Astrocyte (in vitro differentiated cells and primary cell): ENCODE results near the gene SLFN12. TPM values are rescaled to one million over a fixed set of nuclear protein-coding genes. Genes with fewer than 3 reads are reported as not detected.
"Not testable (repeated sequence)": the region's sequence is repeated elsewhere in the genome, so short reads cannot be mapped to it uniquely, and the experiment has no call there.

Experiments
- DNase-seq: peaks from one replicate; pipeline ENCODE4 v3.0.0-alpha.2; 2010; ENCODE audit warnings: low read depth
- FAIRE-seq: peaks from 2 replicates; lab custom pipeline; 2011; peaks lifted over from hg19 to GRCh38; lab: Jason Lieb, UNC
- H2AFZ ChIP-seq: 2 replicates; pipeline ENCODE4 v1.6.0; 2012; ENCODE audit warnings: low read depth, low read length, inconsistent platforms
- H3K27ac ChIP-seq: 2 replicates; pipeline ENCODE4 v1.5.1; 2011; ENCODE audit warnings: low read depth, low read length, inconsistent platforms
- H3K27me3 ChIP-seq: 2 replicates; pipeline ENCODE4 v1.6.0; 2011; ENCODE audit warnings: low read length, inconsistent platforms; ENCODE audit not compliant: insufficient read depth
- H3K36me3 ChIP-seq: 2 replicates; pipeline ENCODE4 v1.5.1; 2011; ENCODE audit warnings: low read length, inconsistent platforms; ENCODE audit not compliant: insufficient read depth
- H3K4me1 ChIP-seq: 2 replicates; pipeline ENCODE4 v1.5.1; 2011; ENCODE audit warnings: low read length, inconsistent platforms; ENCODE audit not compliant: insufficient read depth
- H3K4me2 ChIP-seq: 2 replicates; pipeline ENCODE4 v1.6.0; 2012; ENCODE audit warnings: low read length, inconsistent platforms
- H3K4me3 ChIP-seq: 2 replicates; pipeline ENCODE4 v1.5.1; 2011; ENCODE audit warnings: low read depth, mild to moderate bottlenecking, low read length, inconsistent platforms; ENCODE audit not compliant: insufficient read depth
- H3K79me2 ChIP-seq: 2 replicates; pipeline ENCODE4 v1.6.0; 2012; ENCODE audit warnings: mild to moderate bottlenecking, low read length, inconsistent platforms; ENCODE audit not compliant: insufficient read depth
- H3K9ac ChIP-seq: 2 replicates; pipeline ENCODE4 v1.6.0; 2012; ENCODE audit warnings: mild to moderate bottlenecking, low read length, inconsistent platforms
- H3K9me3 ChIP-seq: 2 replicates; pipeline ENCODE4 v1.5.1; 2012; ENCODE audit warnings: low read depth, mild to moderate bottlenecking, low read length, inconsistent platforms; ENCODE audit not compliant: insufficient read depth
- H4K20me1 ChIP-seq: 2 replicates; pipeline ENCODE4 v1.6.0; 2012; ENCODE audit warnings: low read length, inconsistent platforms; ENCODE audit not compliant: insufficient read depth
- H3K27ac Mint-ChIP-seq: one replicate; pipeline ENCODE4 v1.8.0; 2021; ENCODE audit warnings: mild to moderate bottlenecking, mixed read lengths; ENCODE audit not compliant: unreplicated experiment
- H3K27me3 Mint-ChIP-seq: one replicate; pipeline ENCODE4 v1.8.0; 2021; ENCODE audit warnings: low read depth, mixed read lengths; ENCODE audit not compliant: unreplicated experiment
- H3K36me3 Mint-ChIP-seq: one replicate; pipeline ENCODE4 v1.8.0; 2021; ENCODE audit warnings: low read depth, mixed read lengths; ENCODE audit not compliant: unreplicated experiment
- H3K4me1 Mint-ChIP-seq: one replicate; pipeline ENCODE4 v1.8.0; 2021; ENCODE audit warnings: low read depth, mixed read lengths; ENCODE audit not compliant: unreplicated experiment
- H3K4me3 Mint-ChIP-seq: one replicate; pipeline ENCODE4 v1.8.0; 2021; ENCODE audit warnings: mild to moderate bottlenecking, moderate library complexity, mixed read lengths; ENCODE audit not compliant: unreplicated experiment
- H3K9me3 Mint-ChIP-seq: one replicate; pipeline ENCODE4 v1.8.0; 2021; ENCODE audit warnings: mild to moderate bottlenecking, mixed read lengths; ENCODE audit not compliant: unreplicated experiment
- EZH2 ChIP-seq: IDR thresholded peaks from 2 replicates; pipeline ENCODE4 v1.6.1; 2012; ENCODE audit warnings: mild to moderate bottlenecking, low read length, inconsistent platforms; ENCODE audit not compliant: insufficient read depth
- total RNA-seq: library from RNA; stranded (reverse); gene quantifications from 2 replicates; pipeline ENCODE4 v1.2.1, GENCODE V29; 2021
- TF ChIP-seq, protein P1 (sequence below): IDR thresholded peaks from 2 replicates; pipeline ENCODE4 v1.5.1; 2011; ENCODE audit warnings: low read depth, mild to moderate bottlenecking, inconsistent platforms, low read length, moderate library complexity; ENCODE audit not compliant: insufficient read depth

Gene SLFN12
- total RNA-seq, 1 donor from 2014 or later: 52.5 TPM

DNA sequence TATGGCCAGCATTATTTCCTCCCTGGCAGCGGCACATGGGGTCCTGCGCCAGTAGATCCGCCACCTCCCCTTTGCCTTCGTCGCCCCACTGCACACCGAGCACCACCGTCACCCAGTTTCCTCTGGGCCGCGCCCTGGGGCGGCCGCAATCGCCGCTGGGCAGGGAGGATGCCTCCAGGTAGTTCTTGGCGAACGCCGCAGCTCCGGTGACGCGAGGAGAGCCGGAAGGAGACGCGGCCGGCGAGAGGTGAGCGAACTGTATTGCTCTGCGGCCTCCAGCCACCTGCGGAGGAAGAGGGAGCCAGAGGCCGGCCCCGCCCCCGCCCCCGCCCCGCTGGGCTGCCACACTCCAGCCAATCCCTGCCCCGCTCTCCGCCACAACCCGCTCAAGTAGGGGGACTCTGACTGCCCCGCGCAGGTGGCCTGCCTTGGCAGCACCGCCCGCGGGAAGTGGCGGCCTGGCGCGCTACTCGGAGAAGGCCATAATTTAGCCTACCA, 28.1 kb upstream of the SLFN12 start:
- Mint-ChIP-seq H3K27ac (no peak overlapping the region), H3K36me3 (peaks cover 1% of the 10 kb centered on the region), H3K27me3 (peaks cover 53% of the 10 kb centered on the region), H3K4me1 (no peaks in the 10 kb centered on the region), H3K9me3 (peaks cover 2% of the 10 kb centered on the region), H3K4me3 (peak overlapping the region; percentile 58)
- H3K4me2 ChIP-seq: peak overlapping the region; percentile 57
- FAIRE-seq (no peak), DNase-seq (no peak)
- H3K9ac ChIP-seq: no peak overlapping the region
- TF ChIP-seq, protein P1, sequence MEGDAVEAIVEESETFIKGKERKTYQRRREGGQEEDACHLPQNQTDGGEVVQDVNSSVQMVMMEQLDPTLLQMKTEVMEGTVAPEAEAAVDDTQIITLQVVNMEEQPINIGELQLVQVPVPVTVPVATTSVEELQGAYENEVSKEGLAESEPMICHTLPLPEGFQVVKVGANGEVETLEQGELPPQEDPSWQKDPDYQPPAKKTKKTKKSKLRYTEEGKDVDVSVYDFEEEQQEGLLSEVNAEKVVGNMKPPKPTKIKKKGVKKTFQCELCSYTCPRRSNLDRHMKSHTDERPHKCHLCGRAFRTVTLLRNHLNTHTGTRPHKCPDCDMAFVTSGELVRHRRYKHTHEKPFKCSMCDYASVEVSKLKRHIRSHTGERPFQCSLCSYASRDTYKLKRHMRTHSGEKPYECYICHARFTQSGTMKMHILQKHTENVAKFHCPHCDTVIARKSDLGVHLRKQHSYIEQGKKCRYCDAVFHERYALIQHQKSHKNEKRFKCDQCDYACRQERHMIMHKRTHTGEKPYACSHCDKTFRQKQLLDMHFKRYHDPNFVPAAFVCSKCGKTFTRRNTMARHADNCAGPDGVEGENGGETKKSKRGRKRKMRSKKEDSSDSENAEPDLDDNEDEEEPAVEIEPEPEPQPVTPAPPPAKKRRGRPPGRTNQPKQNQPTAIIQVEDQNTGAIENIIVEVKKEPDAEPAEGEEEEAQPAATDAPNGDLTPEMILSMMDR: no peak
- TF ChIP-seq EZH2: no peak
- no peaks in the 10 kb centered on the region for H3K79me2 ChIP-seq
- no peaks in the 10 kb centered on the region for H4K20me1 ChIP-seq
- H3K4me1 ChIP-seq: no peaks in the 10 kb centered on the region
- peaks cover 36% of the 10 kb centered on the region for H3K27me3 ChIP-seq
- peak overlapping the region; percentile 60 for H2AFZ ChIP-seq
- no peaks in the 10 kb centered on the region for H3K36me3 ChIP-seq
- no peak overlapping the region for H3K4me3 ChIP-seq
- H3K27ac ChIP-seq: no peak overlapping the region
- no peaks in the 10 kb centered on the region for H3K9me3 ChIP-seq

DNA sequence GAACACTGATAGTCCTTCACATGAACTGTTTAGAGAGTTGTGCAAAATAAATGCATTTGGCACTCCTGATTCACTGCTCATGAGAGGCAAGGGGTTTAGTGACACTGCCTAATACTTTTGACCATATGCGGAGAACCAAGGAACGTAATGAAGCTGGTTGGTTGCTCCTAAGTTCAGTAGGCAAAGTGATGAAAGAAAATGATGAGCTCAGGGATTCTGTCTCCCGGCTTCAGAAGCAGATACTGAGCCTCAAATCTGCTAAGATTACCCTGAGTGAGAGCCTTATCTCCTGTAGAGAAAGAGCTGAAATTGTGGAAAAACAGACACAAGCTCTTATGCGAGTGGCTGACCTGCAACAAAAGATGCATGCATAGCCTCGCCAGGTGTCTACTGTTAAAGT, 21.7 kb upstream of the SLFN12 start:
- not testable (repeated sequence) for H4K20me1 ChIP-seq, H3K4me1 Mint-ChIP-seq, H3K9me3 ChIP-seq, FAIRE-seq, H3K4me3 ChIP-seq, H3K79me2 ChIP-seq, H3K9ac ChIP-seq, H3K36me3 ChIP-seq, H2AFZ ChIP-seq, H3K36me3 Mint-ChIP-seq, H3K27ac Mint-ChIP-seq, H3K4me3 Mint-ChIP-seq, H3K27ac ChIP-seq, DNase-seq, H3K4me1 ChIP-seq, H3K4me2 ChIP-seq
- peaks cover 77% of the 10 kb centered on the region for H3K27me3 Mint-ChIP-seq
- H3K9me3 Mint-ChIP-seq: peaks cover 13% of the 10 kb centered on the region
- peaks cover 53% of the 10 kb centered on the region for H3K27me3 ChIP-seq

DNA sequence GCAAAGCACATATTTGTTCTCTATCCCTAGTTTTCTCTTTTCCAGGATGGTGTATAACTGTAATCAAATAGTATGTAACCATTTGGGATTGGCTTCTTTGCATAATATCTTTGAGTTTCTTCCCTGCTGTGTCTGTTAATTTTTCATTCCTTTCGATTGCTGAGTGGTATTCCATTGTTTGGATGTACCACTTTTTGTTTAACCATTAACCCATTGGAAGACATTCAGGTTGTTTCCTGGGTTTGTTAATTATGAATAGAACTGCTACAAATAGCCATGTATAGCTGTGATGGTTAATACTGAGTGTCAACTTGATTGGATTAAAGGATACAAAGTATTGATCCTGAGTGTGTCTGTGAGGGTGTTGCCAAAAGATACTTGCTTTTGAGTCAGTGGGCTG, 20.9 kb upstream of the SLFN12 start:
- Mint-ChIP-seq H3K4me1 (no peaks in the 10 kb centered on the region), H3K9me3 (peaks cover 13% of the 10 kb centered on the region), H3K27ac (no peak overlapping the region), H3K27me3 (peaks cover 78% of the 10 kb centered on the region), H3K36me3 (no peaks in the 10 kb centered on the region), H3K4me3 (no peak overlapping the region)
- Histone ChIP-seq H3K36me3 (no peaks in the 10 kb centered on the region), H2AFZ (no peak overlapping the region), H3K27ac (no peak overlapping the region), H3K4me1 (peaks cover 5% of the 10 kb centered on the region), H3K4me3 (no peak overlapping the region), H3K4me2 (no peak overlapping the region), H3K9me3 (no peaks in the 10 kb centered on the region), H3K79me2 (no peaks in the 10 kb centered on the region), H3K27me3 (peaks cover 53% of the 10 kb centered on the region), H4K20me1 (no peaks in the 10 kb centered on the region), H3K9ac (no peak overlapping the region)
- FAIRE-seq: no peak
- TF ChIP-seq, protein P1: no peak
- TF ChIP-seq EZH2: no peak
- no peak for DNase-seq
